Activated T-cell treated with anti-CD3 and anti-CD28 coated beads, Interleukin-2, amount 50 U/mL, for 24 hours (primary cell): ENCODE results near the gene SPEM3.
A peak's percentile ranks its signal among the peaks of the same experiment; 100 is the strongest.
"Not testable (repeated sequence)": the region's sequence is repeated elsewhere in the genome, so short reads cannot be mapped to it uniquely, and the experiment has no call there.

ENCODE experiments used
- DNase-seq: peaks from one replicate; pipeline ENCODE4 v3.0.0-alpha.2; 2020
- H3K27ac Mint-ChIP-seq: 2 replicates; pipeline ENCODE4 v1.8.0; 2020; ENCODE audit warnings: mild to moderate bottlenecking, mixed read lengths
- H3K27me3 Mint-ChIP-seq: 2 replicates; pipeline ENCODE4 v1.8.0; 2020; ENCODE audit warnings: mixed read lengths
- H3K36me3 Mint-ChIP-seq: 2 replicates; pipeline ENCODE4 v1.8.0; 2020; ENCODE audit warnings: low read depth, mixed read lengths
- H3K4me1 Mint-ChIP-seq: 2 replicates; pipeline ENCODE4 v1.8.0; 2020; ENCODE audit warnings: low read depth, mixed read lengths
- H3K4me3 Mint-ChIP-seq: 2 replicates; pipeline ENCODE4 v1.8.0; 2020; ENCODE audit warnings: mild to moderate bottlenecking, moderate library complexity, mixed read lengths
- H3K9me3 Mint-ChIP-seq: 2 replicates; pipeline ENCODE4 v1.8.0; 2020; ENCODE audit warnings: mixed read lengths

SPEM3 gene

GRCh38 chr17:7476951-7477350, 48.3 kb downstream of the SPEM3 start:
- peak overlapping the region; percentile 86 for H3K4me3 Mint-ChIP-seq
- no peaks in the 10 kb centered on the region for H3K27me3 Mint-ChIP-seq
- no peak for DNase-seq
- H3K27ac Mint-ChIP-seq: peak overlapping the region; percentile 91
- H3K36me3 Mint-ChIP-seq: peaks cover 25% of the 10 kb centered on the region
- H3K9me3 Mint-ChIP-seq: no peaks in the 10 kb centered on the region
- peaks cover 67% of the 10 kb centered on the region for H3K4me1 Mint-ChIP-seq

GRCh38 chr17:7477392-7478275, 49.0 kb downstream of the SPEM3 start:
- Mint-ChIP-seq H3K4me1 (peaks cover 69% of the 10 kb centered on the region), H3K4me3 (peak overlapping the region; percentile 86), H3K27ac (peak overlapping the region; percentile 91), H3K36me3 (peaks cover 25% of the 10 kb centered on the region), H3K27me3 (no peaks in the 10 kb centered on the region), H3K9me3 (no peaks in the 10 kb centered on the region)
- peak; percentile 59 for DNase-seq

- Mint-ChIP-seq H3K27ac (peak overlapping the region; percentile 91), H3K9me3 (no peaks in the 10 kb centered on the region), H3K4me3 (peak overlapping the region; percentile 86), H3K27me3 (no peaks in the 10 kb centered on the region), H3K4me1 (peaks cover 73% of the 10 kb centered on the region), H3K36me3 (peaks cover 28% of the 10 kb centered on the region)
- peak; percentile 72 for DNase-seq
Observed at GRCh38 chr17:7478276-7479212, 49.9 kb downstream of the SPEM3 start.

GRCh38 chr17:7479213-7480088, 50.8 kb downstream of the SPEM3 start, which contains the start of gene ZBTB4:
ZBTB4 (minus strand) TSS chr17:7479631; CDS start chr17:7466801, 12,830 bp downstream.
- Mint-ChIP-seq H3K4me3 (peak within 1 kb of the TSS; percentile 86), H3K9me3 (no peaks in the 10 kb centered on the region), H3K27me3 (no peaks in the 10 kb centered on the region), H3K27ac (peak within 1 kb of the TSS; percentile 96), H3K36me3 (peaks cover 27% of the 10 kb centered on the region), H3K4me1 (peaks cover 70% of the 10 kb centered on the region)
- DNase-seq: peak; percentile 79

GRCh38 chr17:7480089-7480384, 51.4 kb downstream of the SPEM3 start:
- Mint-ChIP-seq H3K27me3 (no peaks in the 10 kb centered on the region), H3K27ac (peak overlapping the region; percentile 96)

GRCh38 chr17:7481275-7481674, 52.6 kb downstream of the SPEM3 start, which contains the start of gene SLC35G6:
SLC35G6 (plus strand) TSS chr17:7481446; CDS start chr17:7481517, 71 bp downstream.
- H3K27ac Mint-ChIP-seq: peak within 1 kb of the TSS; percentile 96
- not testable (repeated sequence) for H3K9me3 Mint-ChIP-seq, H3K27me3 Mint-ChIP-seq, DNase-seq
- peaks cover 34% of the 10 kb centered on the region for H3K36me3 Mint-ChIP-seq
- H3K4me1 Mint-ChIP-seq: peaks cover 71% of the 10 kb centered on the region
- peak within 1 kb of the TSS; percentile 86 for H3K4me3 Mint-ChIP-seq

More at GRCh38 chr17:7480089-7480384, 51.4 kb downstream of the SPEM3 start:
- peak overlapping the region; percentile 86 for H3K4me3 Mint-ChIP-seq
- peaks cover 30% of the 10 kb centered on the region for H3K36me3 Mint-ChIP-seq
- peaks cover 72% of the 10 kb centered on the region for H3K4me1 Mint-ChIP-seq
- no peak for DNase-seq
- no peaks in the 10 kb centered on the region for H3K9me3 Mint-ChIP-seq

- H3K9me3 Mint-ChIP-seq, DNase-seq, H3K27me3 Mint-ChIP-seq: not testable (repeated sequence)
- Mint-ChIP-seq H3K4me1 (peaks cover 68% of the 10 kb centered on the region), H3K36me3 (peaks cover 42% of the 10 kb centered on the region), H3K4me3 (peak overlapping the region; percentile 99), H3K27ac (peak overlapping the region; percentile 100)
Observed at GRCh38 chr17:7481842-7482741, 53.4 kb downstream of the SPEM3 start.
